Endothelial cell of umbilical vein (primary cell): ENCODE measurements around the gene KLHL10.

ENCODE experiments used
- EZH2 ChIP-seq: IDR thresholded peaks from 2 replicates; pipeline ENCODE4 v1.6.1; 2012; ENCODE audit warnings: borderline replicate concordance, low read depth, mild to moderate bottlenecking, moderate library complexity, low read length, inconsistent platforms; ENCODE audit not compliant: severe bottlenecking
- MYC ChIP-seq: IDR thresholded peaks from one replicate; pipeline ENCODE4 v1.6.1; 2011; ENCODE audit warnings: mild to moderate bottlenecking, low read depth, low read length
- POLR2A ChIP-seq: IDR thresholded peaks from 2 replicates; pipeline ENCODE4 v1.6.1; 2012; ENCODE audit warnings: low read depth, mild to moderate bottlenecking, control low read depth, low read length
- TF ChIP-seq, protein P1 (sequence below), 2 donors: IDR thresholded peaks; 1 replicate in 1 of 2; 2 replicates in 1 of 2; pipeline ENCODE4 v1.5.1; 2011; ENCODE audit warnings: low read length in 2 of 2, mild to moderate bottlenecking in 2 of 2, moderate library complexity in 2 of 2, control low read depth in 1 of 2, inconsistent platforms in 1 of 2, low read depth in 1 of 2; ENCODE audit not compliant: insufficient read depth in 1 of 2; ENCODE audit errors: extremely low read depth in 1 of 2

DNA sequence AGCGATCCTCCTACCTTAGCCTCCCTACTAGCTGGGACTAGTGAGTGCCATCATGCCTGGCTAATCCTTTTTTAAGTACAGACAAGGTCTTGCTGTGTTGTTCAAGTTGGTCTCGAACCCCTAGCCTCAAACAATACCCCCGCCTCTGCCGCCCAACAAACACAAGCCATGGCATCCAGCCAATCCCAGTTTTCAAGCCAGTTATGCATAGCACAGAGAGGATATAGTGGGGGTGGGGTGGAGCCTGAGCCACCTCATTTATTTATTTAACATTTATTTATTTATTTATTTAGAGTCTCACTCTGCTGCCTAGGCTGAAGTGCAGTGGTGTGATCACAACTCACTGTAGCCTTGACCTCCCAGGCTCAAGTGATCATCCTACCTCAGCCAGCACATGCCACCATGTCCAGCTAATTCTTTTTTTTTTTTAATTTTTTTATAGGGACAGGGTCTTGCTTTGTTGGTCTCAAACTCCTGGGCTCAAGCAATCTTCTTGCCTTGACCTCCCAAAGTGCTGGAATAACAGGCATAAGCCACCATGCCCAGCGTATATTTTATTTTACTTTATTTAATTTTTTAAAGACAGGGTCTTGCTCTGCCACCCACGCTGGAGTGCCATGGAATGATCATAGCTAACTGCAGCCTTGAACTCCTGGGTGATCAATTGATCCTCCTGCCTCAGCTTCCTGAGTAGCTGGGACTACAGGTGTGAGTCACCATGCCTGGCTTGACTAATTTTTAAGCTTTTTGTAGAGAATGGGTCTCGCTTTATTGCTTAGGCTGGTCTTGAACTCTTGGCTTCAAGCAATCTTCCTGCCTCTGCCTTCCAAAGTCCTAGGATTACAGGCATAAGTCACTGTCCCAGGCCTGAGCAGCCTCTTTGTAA, 53.8 kb downstream of the KLHL10 start:
- TF ChIP-seq MYC (no peak), POLR2A (no peak), EZH2 (no peak)
- TF ChIP-seq, protein P1, sequence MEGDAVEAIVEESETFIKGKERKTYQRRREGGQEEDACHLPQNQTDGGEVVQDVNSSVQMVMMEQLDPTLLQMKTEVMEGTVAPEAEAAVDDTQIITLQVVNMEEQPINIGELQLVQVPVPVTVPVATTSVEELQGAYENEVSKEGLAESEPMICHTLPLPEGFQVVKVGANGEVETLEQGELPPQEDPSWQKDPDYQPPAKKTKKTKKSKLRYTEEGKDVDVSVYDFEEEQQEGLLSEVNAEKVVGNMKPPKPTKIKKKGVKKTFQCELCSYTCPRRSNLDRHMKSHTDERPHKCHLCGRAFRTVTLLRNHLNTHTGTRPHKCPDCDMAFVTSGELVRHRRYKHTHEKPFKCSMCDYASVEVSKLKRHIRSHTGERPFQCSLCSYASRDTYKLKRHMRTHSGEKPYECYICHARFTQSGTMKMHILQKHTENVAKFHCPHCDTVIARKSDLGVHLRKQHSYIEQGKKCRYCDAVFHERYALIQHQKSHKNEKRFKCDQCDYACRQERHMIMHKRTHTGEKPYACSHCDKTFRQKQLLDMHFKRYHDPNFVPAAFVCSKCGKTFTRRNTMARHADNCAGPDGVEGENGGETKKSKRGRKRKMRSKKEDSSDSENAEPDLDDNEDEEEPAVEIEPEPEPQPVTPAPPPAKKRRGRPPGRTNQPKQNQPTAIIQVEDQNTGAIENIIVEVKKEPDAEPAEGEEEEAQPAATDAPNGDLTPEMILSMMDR (IDR thresholded peaks at IDR 0.05; ENCODE audit: extremely low read depth in 1 of 2, insufficient read depth in 1 of 2, low read depth in 1 of 2, low read length in 2 of 2) = no peak
